ENCODE data around the gene PP2D1. TPM values are rescaled to one million over a fixed set of nuclear protein-coding genes. Genes with fewer than 3 reads are reported as not detected.
A peak's percentile ranks its signal among the peaks of the same experiment; 100 is the strongest.

Gene PP2D1
- total RNA-seq, 1 experiment from 2014 or later, result not detected

DNA sequence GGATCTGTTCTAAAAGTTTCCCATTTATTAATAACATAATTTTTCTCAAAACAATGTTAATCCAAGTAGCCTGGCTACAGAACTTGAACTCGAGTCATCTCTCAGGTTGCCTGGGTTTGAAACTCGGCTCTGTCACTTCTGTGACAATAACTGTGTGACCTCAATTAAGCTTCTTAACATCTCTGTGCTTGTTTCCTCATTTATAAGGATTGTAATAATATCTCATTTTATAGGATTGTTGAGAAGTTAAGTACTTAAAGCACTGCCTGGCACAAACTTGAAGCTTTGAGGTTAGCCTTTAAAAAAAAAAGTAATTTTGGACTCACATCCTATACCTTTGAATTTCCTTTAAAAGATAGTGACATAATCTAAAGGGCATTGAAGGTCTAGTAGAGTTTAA, 61.7 kb downstream of the PP2D1 start:
- Histone ChIP-seq H3K79me2 (ENCODE audit: low read length) (peaks cover 89% of the 10 kb centered on the region), H3K4me2 (ENCODE audit: low read depth, low read length, poor library complexity, severe bottlenecking) (peak overlapping the region; percentile 13), H3K36me3 (ENCODE audit: insufficient read depth, low read length) (peaks cover 23% of the 10 kb centered on the region; the same call in 1 of the 2 replicates), H3K4me1 (ENCODE audit: low read length) (peaks cover 34% of the 10 kb centered on the region), H3K27me3 (ENCODE audit: low read length) (no peaks in the 10 kb centered on the region), H2AFZ (ENCODE audit: low read length) (no peak overlapping the region), H3K9ac (ENCODE audit: low read length) (no peak overlapping the region), H3K9me3 (ENCODE audit: low read length) (no peaks in the 10 kb centered on the region), H4K20me1 (ENCODE audit: insufficient read depth, low read depth, low read length) (peaks cover 23% of the 10 kb centered on the region), H3K27ac (ENCODE audit: low read length) (no peak overlapping the region), H3K4me3 (ENCODE audit: low read length) (no peak overlapping the region), H3K9me2 (replicated peaks; ENCODE audit: insufficient read depth, low read length) (peaks cover 8% of the 10 kb centered on the region; the same call in 1 of the 2 replicates)
- no peak for DNase-seq

DNA sequence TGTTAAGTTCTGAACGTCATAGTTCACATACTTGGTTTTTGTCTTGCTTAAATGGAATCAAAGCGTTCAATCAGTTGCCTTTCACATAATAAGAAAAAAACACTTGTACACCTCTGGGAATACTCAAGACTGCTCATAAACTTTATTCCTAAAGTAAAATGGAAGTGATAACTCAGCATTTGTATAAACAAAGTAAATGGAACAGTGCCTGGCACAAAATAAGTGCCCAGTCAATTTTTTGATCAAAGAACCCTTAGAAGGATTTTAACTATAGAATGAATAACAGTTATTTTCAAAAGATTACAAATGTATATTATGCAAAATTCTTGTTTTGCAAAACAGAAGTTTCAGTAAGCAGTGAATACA, 63.9 kb downstream of the PP2D1 start:
- peak overlapping the region; percentile 97 for H3K9ac ChIP-seq (ENCODE audit: low read length)
- H2AFZ ChIP-seq (ENCODE audit: low read length), result no peak overlapping the region
- H3K27me3 ChIP-seq (ENCODE audit: low read length), result no peaks in the 10 kb centered on the region
- peak overlapping the region; percentile 94 for H3K4me3 ChIP-seq (ENCODE audit: low read length)
- H3K4me1 ChIP-seq (ENCODE audit: low read length), result peaks cover 34% of the 10 kb centered on the region
- H3K9me2 ChIP-seq (replicated peaks; ENCODE audit: insufficient read depth, low read length), result peaks cover 8% of the 10 kb centered on the region; the same call in 1 of the 2 replicates
- H3K79me2 ChIP-seq (ENCODE audit: low read length), result peaks cover 68% of the 10 kb centered on the region
- peak overlapping the region; percentile 21 for H3K27ac ChIP-seq (ENCODE audit: low read length)
- peaks cover 14% of the 10 kb centered on the region; the same call in 1 of the 2 replicates for H3K36me3 ChIP-seq (ENCODE audit: insufficient read depth, low read length)
- H3K9me3 ChIP-seq (ENCODE audit: low read length), result no peaks in the 10 kb centered on the region
- DNase-seq, result no peak
- H3K4me2 ChIP-seq (ENCODE audit: low read depth, low read length, poor library complexity, severe bottlenecking), result peak overlapping the region; percentile 85
- peaks cover 23% of the 10 kb centered on the region for H4K20me1 ChIP-seq (ENCODE audit: insufficient read depth, low read depth, low read length)

- Histone ChIP-seq H3K27ac (ENCODE audit: low read length) (peak overlapping the region; percentile 77), H3K4me2 (ENCODE audit: low read depth, low read length, poor library complexity, severe bottlenecking) (peak overlapping the region; percentile 85), H2AFZ (ENCODE audit: low read length) (peak overlapping the region; percentile 49; the same call in 1 of the 2 replicates), H3K27me3 (ENCODE audit: low read length) (no peaks in the 10 kb centered on the region), H3K4me1 (ENCODE audit: low read length) (peaks cover 34% of the 10 kb centered on the region), H3K9me2 (replicated peaks; ENCODE audit: insufficient read depth, low read length) (peaks cover 8% of the 10 kb centered on the region; the same call in 1 of the 2 replicates), H3K36me3 (ENCODE audit: insufficient read depth, low read length) (peaks cover 11% of the 10 kb centered on the region; the same call in 1 of the 2 replicates), H3K79me2 (ENCODE audit: low read length) (peaks cover 62% of the 10 kb centered on the region), H3K9me3 (ENCODE audit: low read length) (no peaks in the 10 kb centered on the region), H3K4me3 (ENCODE audit: low read length) (peak overlapping the region; percentile 94), H3K9ac (ENCODE audit: low read length) (peak overlapping the region; percentile 97), H4K20me1 (ENCODE audit: insufficient read depth, low read depth, low read length) (peaks cover 23% of the 10 kb centered on the region)
- DNase-seq, result peak; percentile 66
These were observed 64.4 kb downstream of the PP2D1 start for GRCh38 chr3:19947549-19948225.

GRCh38 chr3:19946832-19947548, 65.1 kb downstream of the PP2D1 start, which contains the start of gene RAB5A:
Gene RAB5A (plus strand): TSS chr3:19947097. CDS start chr3:19950899, 3,802 bp downstream.
- H3K79me2 ChIP-seq (ENCODE audit: low read length), result peaks cover 55% of the 10 kb centered on the region
- peaks cover 6% of the 10 kb centered on the region; the same call in 1 of the 2 replicates for H3K36me3 ChIP-seq (ENCODE audit: insufficient read depth, low read length)
- peaks cover 34% of the 10 kb centered on the region for H3K4me1 ChIP-seq (ENCODE audit: low read length)
- H3K27me3 ChIP-seq (ENCODE audit: low read length), result no peaks in the 10 kb centered on the region
- peaks cover 8% of the 10 kb centered on the region; the same call in 1 of the 2 replicates for H3K9me2 ChIP-seq (replicated peaks; ENCODE audit: insufficient read depth, low read length)
- H2AFZ ChIP-seq (ENCODE audit: low read length), result peak within 1 kb of the TSS; percentile 96
- H3K9ac ChIP-seq (ENCODE audit: low read length), result peak within 1 kb of the TSS; percentile 97
- peak within 1 kb of the TSS; percentile 94 for H3K4me3 ChIP-seq (ENCODE audit: low read length)
- H3K27ac ChIP-seq (ENCODE audit: low read length), result peak within 1 kb of the TSS; percentile 77
- H3K4me2 ChIP-seq (ENCODE audit: low read depth, low read length, poor library complexity, severe bottlenecking), result peak within 1 kb of the TSS; percentile 85
- H3K9me3 ChIP-seq (ENCODE audit: low read length), result no peaks in the 10 kb centered on the region
- peak; percentile 99 for DNase-seq
- peaks cover 23% of the 10 kb centered on the region for H4K20me1 ChIP-seq (ENCODE audit: insufficient read depth, low read depth, low read length)

GRCh38 chr3:19945969-19946831, 65.9 kb downstream of the PP2D1 start:
- peak overlapping the region; percentile 85 for H3K4me2 ChIP-seq (ENCODE audit: low read depth, low read length, poor library complexity, severe bottlenecking)
- peak overlapping the region; percentile 97 for H3K9ac ChIP-seq (ENCODE audit: low read length)
- H3K9me2 ChIP-seq (replicated peaks; ENCODE audit: insufficient read depth, low read length), result peaks cover 8% of the 10 kb centered on the region; the same call in 1 of the 2 replicates
- H3K4me1 ChIP-seq (ENCODE audit: low read length), result peaks cover 34% of the 10 kb centered on the region
- no peak for DNase-seq
- peak overlapping the region; percentile 77 for H3K27ac ChIP-seq (ENCODE audit: low read length)
- peak overlapping the region; percentile 96 for H2AFZ ChIP-seq (ENCODE audit: low read length)
- no peaks in the 10 kb centered on the region for H3K9me3 ChIP-seq (ENCODE audit: low read length)
- H3K4me3 ChIP-seq (ENCODE audit: low read length), result peak overlapping the region; percentile 94
- no peaks in the 10 kb centered on the region for H3K27me3 ChIP-seq (ENCODE audit: low read length)
- peaks cover 4% of the 10 kb centered on the region; the same call in 1 of the 2 replicates for H3K36me3 ChIP-seq (ENCODE audit: insufficient read depth, low read length)
- peaks cover 47% of the 10 kb centered on the region for H3K79me2 ChIP-seq (ENCODE audit: low read length)
- H4K20me1 ChIP-seq (ENCODE audit: insufficient read depth, low read depth, low read length), result peaks cover 23% of the 10 kb centered on the region

DNA sequence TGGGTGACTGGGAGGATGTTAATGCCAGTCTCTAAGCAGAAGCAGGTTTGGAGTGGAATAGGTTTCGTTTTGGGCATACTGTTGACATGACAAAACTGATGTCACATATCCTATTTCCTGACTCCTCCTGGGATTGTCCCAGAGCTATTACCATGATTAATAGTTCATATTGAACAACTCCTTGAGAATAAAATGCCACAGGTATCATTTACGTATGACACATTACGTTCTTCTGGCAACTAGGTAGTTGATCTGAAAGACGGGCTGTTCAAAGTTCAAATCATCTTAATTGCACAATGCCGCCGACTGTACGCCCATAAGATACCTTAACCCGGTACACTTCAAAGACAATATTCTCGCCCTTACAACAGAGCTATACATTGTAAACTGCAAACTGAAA, 66.5 kb downstream of the PP2D1 start:
- peaks cover 23% of the 10 kb centered on the region for H4K20me1 ChIP-seq (ENCODE audit: insufficient read depth, low read depth, low read length)
- no peaks in the 10 kb centered on the region for H3K36me3 ChIP-seq (ENCODE audit: insufficient read depth, low read length)
- peaks cover 8% of the 10 kb centered on the region; the same call in 1 of the 2 replicates for H3K9me2 ChIP-seq (replicated peaks; ENCODE audit: insufficient read depth, low read length)
- peak overlapping the region; percentile 85 for H3K4me2 ChIP-seq (ENCODE audit: low read depth, low read length, poor library complexity, severe bottlenecking)
- H3K79me2 ChIP-seq (ENCODE audit: low read length), result peaks cover 41% of the 10 kb centered on the region
- H3K27me3 ChIP-seq (ENCODE audit: low read length), result no peaks in the 10 kb centered on the region
- no peaks in the 10 kb centered on the region for H3K9me3 ChIP-seq (ENCODE audit: low read length)
- no peak overlapping the region for H3K9ac ChIP-seq (ENCODE audit: low read length)
- no peak overlapping the region for H3K27ac ChIP-seq (ENCODE audit: low read length)
- H3K4me3 ChIP-seq (ENCODE audit: low read length), result peak overlapping the region; percentile 94; the same call in 1 of the 2 replicates
- no peak for DNase-seq
- H2AFZ ChIP-seq (ENCODE audit: low read length), result no peak overlapping the region
- H3K4me1 ChIP-seq (ENCODE audit: low read length), result peaks cover 34% of the 10 kb centered on the region

- Histone ChIP-seq H3K27ac (ENCODE audit: low read length) (no peak overlapping the region), H3K27me3 (ENCODE audit: low read length) (no peaks in the 10 kb centered on the region), H3K79me2 (ENCODE audit: low read length) (no peaks in the 10 kb centered on the region), H3K9me3 (ENCODE audit: low read length) (no peaks in the 10 kb centered on the region), H3K4me2 (ENCODE audit: low read depth, low read length, poor library complexity, severe bottlenecking) (no peak overlapping the region), H2AFZ (ENCODE audit: low read length) (no peak overlapping the region), H3K4me1 (ENCODE audit: low read length) (peaks cover 1% of the 10 kb centered on the region), H3K36me3 (ENCODE audit: insufficient read depth, low read length) (no peaks in the 10 kb centered on the region), H4K20me1 (ENCODE audit: insufficient read depth, low read depth, low read length) (no peaks in the 10 kb centered on the region), H3K9ac (ENCODE audit: low read length) (no peak overlapping the region), H3K4me3 (ENCODE audit: low read length) (no peak overlapping the region), H3K9me2 (replicated peaks; ENCODE audit: insufficient read depth, low read length) (0 out of 2 replicates have a peak, but pooled peaks cover 1% of the 10 kb centered on the region)
- no peak for DNase-seq
These were observed 71.4 kb downstream of the PP2D1 start for GRCh38 chr3:19940643-19941042.
